HG02840 (cell line): ENCODE results near the gene SFTPA2.
"Not testable (repeated sequence)": the region's sequence is repeated elsewhere in the genome, so short reads cannot be mapped to it uniquely, and the experiment has no call there.

Experiments used
- ATAC-seq: cut with Tn5 transposase; IDR thresholded peaks from one replicate; pipeline ENCODE4 v1.9.1; 2021; ENCODE audit warnings: mild to moderate bottlenecking, moderate library complexity, moderate number of reproducible peaks; ENCODE audit not compliant: unreplicated experiment, low FRiP score

SFTPA2 gene

GRCh38 chr10:79560160-79560709, at the start of gene SFTPA2:
TSS of gene SFTPA2 (minus strand) at chr10:79560407. CDS start at chr10:79559483, 924 bp downstream.
- no peak for ATAC-seq

- no peak for ATAC-seq
These were observed 48.5 kb upstream of the SFTPA2 start for GRCh38 chr10:79608505-79609375.

GRCh38 chr10:79605308-79605707, 45.1 kb upstream of the SFTPA2 start:
- ATAC-seq = no peak

GRCh38 chr10:79604294-79604693, 44.1 kb upstream of the SFTPA2 start:
- ATAC-seq = no peak

DNA sequence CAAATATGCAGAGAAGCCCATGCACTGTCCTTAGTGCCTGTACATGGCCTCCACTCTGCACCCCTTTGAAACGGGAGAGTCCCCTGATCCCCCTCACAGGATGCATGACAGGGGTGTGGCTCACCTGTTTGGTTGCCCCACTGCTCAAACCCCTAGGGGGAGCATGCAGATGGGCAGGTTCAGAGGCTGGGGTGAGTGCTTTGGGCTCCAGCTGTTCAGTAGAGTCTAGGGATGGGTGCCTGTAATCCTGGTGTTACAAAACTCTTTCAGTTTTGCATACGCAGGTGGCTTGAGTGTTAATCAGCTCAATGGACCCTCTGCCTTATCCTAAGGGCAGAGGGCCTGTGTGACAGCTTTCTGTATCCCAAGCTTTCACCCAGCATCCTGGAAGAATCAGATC, 42.7 kb upstream of the SFTPA2 start:
- ATAC-seq = no peak

- no peak for ATAC-seq
These were observed 41.7 kb upstream of the SFTPA2 start for GRCh38 chr10:79601939-79602338.

DNA sequence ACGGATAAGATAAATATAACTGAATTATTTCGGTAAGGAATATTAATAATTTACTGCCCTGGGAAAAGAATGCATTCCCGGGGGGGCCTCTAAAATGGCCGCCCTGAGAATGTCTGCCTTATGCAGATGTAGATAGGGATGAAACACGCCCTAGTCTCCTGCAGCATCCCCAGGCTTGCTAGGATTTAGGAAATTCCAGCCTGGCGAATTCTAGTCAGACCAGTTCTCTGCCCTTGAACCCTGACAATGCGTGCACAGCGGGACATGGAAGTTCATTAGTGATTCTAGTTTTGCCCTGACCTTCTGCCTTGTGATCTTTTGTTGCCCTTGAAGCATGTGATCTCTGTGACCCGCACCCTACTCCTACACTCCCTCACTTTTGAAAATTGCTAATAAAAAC, 39.4 kb upstream of the SFTPA2 start:
- ATAC-seq = not testable (repeated sequence)

- no peak for ATAC-seq
These were observed 35.3 kb upstream of the SFTPA2 start for GRCh38 chr10:79595510-79595909.

- not testable (repeated sequence) for ATAC-seq
These were observed 34.4 kb upstream of the SFTPA2 start for GRCh38 chr10:79594565-79594964.

- no peak for ATAC-seq
These were observed 33.2 kb upstream of the SFTPA2 start for GRCh38 chr10:79593377-79593776.

DNA sequence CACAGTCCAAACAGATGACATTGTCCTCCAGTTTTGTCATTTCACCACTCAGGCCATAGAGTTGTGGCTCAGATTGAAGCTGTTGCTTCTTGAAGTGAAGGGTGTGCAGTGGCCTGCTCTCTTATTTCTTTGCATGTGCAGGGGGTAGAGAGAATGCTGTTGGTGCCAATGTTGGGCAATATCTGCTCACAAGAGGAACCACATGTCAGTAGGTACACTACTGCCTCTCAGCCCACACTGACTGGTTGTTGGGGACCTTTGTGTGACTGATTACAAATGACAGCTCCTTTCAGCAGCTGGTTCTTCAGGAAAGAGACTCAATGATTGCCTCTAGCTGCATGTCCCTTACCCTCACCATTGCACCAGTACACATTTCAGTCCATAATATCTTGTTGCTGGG, 28.6 kb upstream of the SFTPA2 start:
- no peak for ATAC-seq

GRCh38 chr10:79586933-79587332, 26.7 kb upstream of the SFTPA2 start:
- no peak for ATAC-seq

DNA sequence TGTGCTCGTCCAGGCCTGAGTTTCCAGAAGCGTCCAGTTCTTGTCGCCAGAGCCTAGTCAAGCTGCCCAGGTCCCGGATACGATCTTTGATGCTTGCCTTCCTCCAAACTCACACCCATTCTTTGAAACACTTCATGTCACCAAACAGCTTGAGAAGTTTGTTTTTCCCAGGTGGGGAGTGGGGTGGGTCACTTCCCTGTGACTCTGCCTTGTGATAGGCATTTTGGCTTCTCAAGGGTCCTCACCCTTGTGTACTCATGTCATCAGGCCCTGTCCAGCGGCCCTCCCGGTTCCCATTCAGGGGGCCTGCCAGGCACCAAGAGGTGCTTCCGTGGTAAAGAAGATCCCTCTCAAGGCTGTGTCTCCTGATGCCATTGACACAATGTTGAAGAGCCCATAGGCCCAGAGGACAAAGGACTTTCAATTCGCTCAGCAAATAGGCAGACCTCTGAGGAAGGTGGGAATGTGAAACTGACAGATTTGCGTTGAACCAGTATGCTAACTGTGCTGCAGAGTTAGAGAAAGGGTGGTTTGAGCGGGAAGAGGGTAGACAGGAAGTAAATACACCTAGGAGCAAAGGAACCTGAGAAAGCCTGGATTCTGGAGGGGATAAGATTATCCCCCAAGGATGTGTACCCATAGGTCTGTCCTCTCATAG, 25.8 kb upstream of the SFTPA2 start:
- ATAC-seq = no peak

- ATAC-seq = no peak
These were observed 23.3 kb upstream of the SFTPA2 start for GRCh38 chr10:79583488-79584024.

- not testable (repeated sequence) for ATAC-seq
These were observed 22.7 kb upstream of the SFTPA2 start for GRCh38 chr10:79582954-79583353.

GRCh38 chr10:79582096-79582495, 21.9 kb upstream of the SFTPA2 start:
- no peak for ATAC-seq

DNA sequence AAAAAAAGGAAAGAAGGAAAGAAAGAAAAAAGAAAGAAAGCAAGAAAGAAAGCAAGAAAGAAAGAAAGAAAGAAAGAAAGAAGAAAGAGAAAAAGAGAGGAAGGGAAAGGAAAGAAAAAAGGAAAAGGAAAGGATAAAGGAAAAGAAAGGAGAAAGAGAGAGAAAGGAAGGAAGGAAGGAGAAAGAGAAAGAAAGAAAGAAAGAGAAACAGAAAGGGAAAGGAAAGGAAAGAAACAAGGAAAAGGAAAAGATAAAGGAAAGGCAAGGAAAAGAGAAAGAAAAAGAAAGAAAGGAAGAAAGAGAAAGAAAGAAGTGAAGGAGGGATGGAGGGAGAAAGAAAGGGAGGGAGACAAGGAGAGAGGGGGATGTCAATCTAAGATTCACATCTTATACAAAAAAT, 20.8 kb upstream of the SFTPA2 start:
- ATAC-seq = no peak

GRCh38 chr10:79579361-79579760, 19.2 kb upstream of the SFTPA2 start:
- ATAC-seq = no peak

GRCh38 chr10:79570624-79571023, 10.4 kb upstream of the SFTPA2 start:
- not testable (repeated sequence) for ATAC-seq

DNA sequence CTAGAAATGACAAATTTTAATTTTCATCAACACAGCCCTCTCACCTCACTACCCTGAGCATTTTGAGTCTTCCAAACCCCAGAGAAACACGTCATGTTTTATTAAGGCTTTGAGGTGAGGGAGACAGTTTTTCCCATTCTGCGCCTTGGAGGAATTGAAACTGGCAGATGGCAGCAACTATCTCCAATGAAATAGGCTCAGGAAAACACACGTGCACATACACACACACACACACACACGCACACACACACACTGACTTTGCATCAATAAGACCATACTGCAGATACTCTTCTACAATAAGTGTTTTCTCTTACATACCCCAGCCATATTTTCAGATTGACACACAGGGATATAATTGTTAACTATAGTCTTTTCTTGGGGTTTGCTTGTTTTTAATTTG, 3.2 kb upstream of the SFTPA2 start:
- ATAC-seq = no peak

GRCh38 chr10:79562135-79562756, 2.0 kb upstream of the SFTPA2 start:
- ATAC-seq = no peak
